NCI-H2196 (cell line): Measurements from ENCODE around the gene FAM174C.
A peak's percentile ranks its signal among the peaks of the same experiment; 100 is the strongest.

Experiments
- DNase-seq: peaks from one replicate; lab custom pipeline; 2025; ENCODE audit not compliant: unreplicated experiment; lab: John Stamatoyannopoulos, UW

Gene FAM174C

GRCh38 chr19:1284979-1285736, 9.8 kb downstream of the FAM174C start:
- no peak for DNase-seq

- peak; percentile 23 for DNase-seq
Measured at GRCh38 chr19:1285737-1286360, 10.5 kb downstream of the FAM174C start, which contains the start of gene EFNA2. Gene EFNA2, plus strand, starts transcription at chr19:1285873. Its CDS starts 296 bp downstream, at chr19:1286169.

DNA sequence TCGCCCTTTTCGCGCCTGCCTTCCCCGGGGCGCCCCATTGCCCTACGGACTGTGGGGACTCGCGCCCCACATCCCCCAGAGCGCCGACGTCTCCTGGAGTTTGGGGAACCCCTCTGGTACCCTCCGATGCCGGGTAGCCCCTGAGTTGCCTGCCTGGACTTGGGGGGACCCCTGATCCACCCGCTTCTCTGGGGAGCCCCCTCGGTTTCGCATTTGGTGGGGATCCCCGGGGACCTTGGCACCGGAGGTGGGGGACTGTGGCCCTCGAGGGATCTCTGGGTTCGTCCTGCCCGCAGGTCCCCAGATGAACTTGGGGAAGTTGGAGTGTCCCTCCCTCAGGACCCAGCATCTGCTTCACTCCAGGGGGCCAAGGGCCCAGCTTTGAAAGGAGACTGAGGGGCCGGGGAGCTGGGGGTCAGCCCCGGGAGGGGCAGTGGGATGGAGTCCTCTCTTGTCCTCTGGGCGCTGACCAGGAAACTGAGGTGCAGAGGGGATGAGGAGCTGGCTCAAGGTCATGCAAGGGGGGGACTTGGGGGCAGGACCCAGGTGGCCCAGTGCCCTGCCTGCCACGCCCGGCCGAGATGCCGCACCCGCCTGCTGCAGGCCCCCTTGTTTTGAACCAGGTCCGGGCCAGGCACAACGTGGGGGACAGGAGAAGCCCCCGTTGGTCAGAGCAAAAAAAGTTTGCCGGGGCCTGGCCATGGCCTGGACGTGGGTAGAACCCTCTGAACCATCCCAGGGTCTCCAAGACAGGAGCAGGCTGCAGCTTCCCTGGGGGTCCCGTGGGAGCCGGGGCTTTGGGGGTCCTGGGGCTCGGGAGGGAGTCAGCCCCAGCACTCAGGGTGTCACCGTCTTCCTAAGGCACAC, 11.4 kb downstream of the FAM174C start:
- DNase-seq, result no peak

GRCh38 chr19:1287354-1288225, 12.3 kb downstream of the FAM174C start:
- no peak for DNase-seq

DNA sequence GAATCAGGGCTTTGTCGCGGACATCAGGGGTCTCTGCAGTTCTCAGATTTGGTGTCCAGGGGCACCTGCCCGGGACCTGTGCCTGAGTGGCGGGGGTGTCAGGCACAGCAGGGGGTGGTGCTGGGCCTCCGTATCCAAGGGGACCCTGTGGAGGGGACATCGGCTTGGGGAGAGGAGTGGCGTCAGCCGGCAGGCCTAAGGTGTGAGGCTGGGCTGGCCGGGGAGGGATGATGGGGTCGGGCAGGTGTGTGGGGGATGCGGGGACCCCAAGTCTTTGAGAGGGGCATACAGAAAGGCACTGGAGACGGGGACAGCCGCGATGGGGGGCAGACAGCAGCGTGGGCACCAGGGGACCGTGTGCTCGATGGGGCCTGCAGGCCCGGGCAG, 12.9 kb downstream of the FAM174C start:
- DNase-seq, result no peak

DNA sequence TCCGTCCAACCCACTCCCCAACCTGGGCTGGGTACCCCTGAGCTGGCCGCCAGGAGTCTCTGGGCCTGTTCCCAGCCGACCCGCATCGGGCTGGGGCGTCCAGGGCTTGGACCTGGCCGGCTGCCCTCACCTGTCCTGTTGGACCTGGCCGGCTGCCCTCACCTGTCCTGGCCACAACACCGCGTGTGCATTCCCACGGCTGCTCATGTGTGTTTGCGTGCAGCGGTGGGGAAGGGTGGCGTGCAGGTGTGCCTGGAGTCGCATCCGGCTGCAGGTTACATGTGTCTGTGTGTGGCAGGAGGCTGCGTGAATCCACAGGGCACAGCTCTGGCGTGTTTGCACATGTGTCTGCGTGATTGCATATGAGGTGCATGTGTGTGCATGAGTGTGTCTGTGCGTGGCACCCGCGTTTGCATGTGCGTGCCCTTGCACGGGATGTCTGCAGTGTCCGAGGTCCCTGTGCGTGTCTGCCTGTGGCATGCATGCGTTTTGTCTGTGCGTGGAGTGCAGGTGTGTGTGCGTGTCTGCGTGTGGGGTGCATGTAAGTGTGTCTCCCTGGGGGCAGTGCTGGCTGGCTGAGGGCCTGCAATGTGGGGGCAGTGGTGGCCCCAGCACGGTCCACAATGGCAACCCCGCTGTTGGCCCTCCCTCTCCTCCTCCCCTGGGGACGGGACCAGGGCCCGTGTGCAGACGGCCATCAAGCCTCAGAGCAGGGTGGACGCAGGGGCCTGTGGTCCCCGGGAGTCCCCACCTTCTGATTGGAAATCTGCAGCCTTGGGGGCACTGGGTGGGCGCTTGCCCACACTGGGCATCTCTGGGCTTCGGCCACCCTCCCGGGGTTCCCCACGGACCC, 13.7 kb downstream of the FAM174C start:
- no peak for DNase-seq

DNA sequence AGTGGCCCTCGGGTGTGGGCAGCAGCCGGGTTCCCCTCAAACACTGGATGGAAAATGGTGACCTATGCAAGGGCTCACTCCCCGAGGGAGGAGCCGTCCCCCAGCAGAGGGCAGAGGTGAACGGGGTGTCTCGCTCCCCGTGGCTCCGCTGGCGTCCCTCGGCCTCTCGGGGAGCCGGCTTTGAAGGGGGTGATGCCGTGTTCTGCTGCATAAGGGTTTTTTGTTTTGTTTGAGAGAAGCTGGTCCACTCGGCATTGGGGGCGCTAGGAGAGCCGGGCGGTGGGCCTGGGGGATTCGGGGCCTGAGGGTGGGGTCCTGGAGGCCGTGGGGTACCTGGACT, 14.3 kb downstream of the FAM174C start:
- DNase-seq, result no peak

DNA sequence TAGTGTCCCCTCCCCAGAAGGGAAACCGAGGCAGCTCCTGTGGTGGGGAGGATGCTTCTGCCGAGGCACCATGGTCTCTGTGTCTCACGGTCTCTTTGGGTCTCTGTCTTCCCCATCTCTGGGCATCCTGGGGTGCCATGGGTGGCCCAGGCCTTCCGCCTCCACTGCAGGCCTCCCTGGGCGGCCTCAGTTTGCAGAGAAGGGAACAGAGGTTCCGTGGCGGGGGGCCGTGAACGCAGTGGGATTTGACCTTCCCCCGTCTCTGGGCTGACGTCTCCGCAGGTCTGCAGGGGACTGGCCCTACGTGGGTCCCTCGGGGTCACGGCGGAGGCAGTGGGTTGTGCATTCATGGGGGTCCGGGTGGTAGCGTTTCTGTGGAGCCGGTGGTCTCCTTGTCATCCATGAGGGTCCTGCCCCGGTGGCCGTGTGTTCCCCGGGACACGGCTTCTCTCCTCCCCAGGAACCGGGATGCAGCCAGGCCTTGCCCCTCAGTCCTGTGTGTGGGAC, 14.9 kb downstream of the FAM174C start:
- DNase-seq, result no peak

- no peak for DNase-seq
Measured at GRCh38 chr19:1290703-1291651, 15.6 kb downstream of the FAM174C start.

DNA sequence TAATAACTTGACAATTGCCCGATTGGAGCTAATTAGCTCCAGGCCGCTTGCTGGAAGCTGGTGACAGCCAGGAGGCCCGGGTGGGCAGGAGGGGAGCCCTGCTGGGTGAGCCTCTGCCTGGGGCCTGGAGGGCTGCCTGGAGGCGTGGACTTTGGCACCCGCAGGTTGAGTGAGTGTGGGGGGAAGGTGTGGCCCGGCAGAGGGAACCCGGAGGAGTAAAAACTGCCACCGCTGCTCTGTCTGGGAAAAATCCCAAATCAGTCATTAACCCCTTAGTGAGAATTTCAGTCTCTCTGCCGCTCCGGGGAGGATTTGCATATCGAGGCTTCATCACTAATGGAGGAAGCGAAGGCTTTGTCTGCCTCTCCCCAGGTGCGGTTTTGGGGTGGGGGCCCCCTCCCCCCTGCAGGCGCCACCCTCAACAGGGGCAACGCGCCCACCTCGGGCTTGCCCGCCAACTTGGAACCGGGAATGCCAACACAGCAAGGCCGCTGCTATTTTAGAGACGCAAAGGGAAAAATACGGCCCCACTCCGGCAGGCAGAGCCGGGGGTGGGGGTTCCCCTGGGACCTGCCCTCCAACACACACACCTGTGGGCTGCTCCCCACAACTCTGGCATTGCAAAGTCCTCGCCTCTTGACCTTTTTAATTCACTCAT, 16.6 kb downstream of the FAM174C start:
- DNase-seq, result no peak

GRCh38 chr19:1292419-1293151, 17.3 kb downstream of the FAM174C start:
- DNase-seq, result no peak

GRCh38 chr19:1293782-1294604, 18.7 kb downstream of the FAM174C start:
- DNase-seq, result no peak

GRCh38 chr19:1294688-1295087, 19.4 kb downstream of the FAM174C start:
- no peak for DNase-seq

DNA sequence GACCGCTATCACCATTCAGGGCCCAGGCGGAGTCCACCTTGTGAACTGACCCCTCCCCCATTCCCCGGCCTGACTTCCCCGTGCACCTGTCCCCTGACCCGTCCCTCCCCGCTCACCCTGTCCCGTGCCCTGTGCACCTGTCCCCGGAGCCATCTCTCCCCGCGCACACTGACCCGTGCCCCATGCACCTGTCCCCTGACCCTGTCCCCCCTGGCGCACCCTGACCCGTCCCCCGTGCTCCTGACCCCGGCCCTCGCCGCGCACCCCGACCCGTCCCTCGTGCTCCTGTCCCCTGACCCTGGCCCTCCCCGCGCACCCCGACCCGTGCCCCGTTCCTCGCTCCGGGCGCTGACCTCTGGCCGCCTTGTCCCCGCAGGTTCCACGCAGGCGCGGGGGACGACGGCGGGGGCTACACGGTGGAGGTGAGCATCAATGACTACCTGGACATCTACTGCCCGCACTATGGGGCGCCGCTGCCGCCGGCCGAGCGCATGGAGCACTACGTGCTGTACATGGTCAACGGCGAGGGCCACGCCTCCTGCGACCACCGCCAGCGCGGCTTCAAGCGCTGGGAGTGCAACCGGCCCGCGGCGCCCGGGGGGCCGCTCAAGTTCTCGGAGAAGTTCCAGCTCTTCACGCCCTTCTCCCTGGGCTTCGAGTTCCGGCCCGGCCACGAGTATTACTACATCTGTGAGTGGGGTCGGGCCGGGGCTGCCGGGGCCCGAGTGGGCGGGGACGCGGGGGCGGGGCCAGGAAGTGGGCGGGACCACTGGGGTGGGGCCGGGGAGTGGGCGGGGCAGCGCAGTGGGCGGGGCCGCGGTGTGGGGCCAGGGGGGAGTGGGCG, 20.1 kb downstream of the FAM174C start:
- DNase-seq, result no peak

GRCh38 chr19:1296078-1296477, 20.7 kb downstream of the FAM174C start:
- no peak for DNase-seq
